GM12875 (cell line): Measurements from ENCODE around the gene STK32C.
A peak's percentile ranks its signal among the peaks of the same experiment; 100 is the strongest.

ENCODE experiments used
- H3K4me3 ChIP-seq: one replicate; pipeline ENCODE4 v1.5.1; 2011; ENCODE audit warnings: low read depth, low read length, control low read depth
- TF ChIP-seq, protein P1 (sequence below): IDR thresholded peaks from 2 replicates; pipeline ENCODE4 v1.5.1; 2011; ENCODE audit warnings: low read depth, mild to moderate bottlenecking, control low read depth, inconsistent platforms, low read length, moderate library complexity, borderline replicate concordance; ENCODE audit not compliant: insufficient read depth

STK32C gene

DNA sequence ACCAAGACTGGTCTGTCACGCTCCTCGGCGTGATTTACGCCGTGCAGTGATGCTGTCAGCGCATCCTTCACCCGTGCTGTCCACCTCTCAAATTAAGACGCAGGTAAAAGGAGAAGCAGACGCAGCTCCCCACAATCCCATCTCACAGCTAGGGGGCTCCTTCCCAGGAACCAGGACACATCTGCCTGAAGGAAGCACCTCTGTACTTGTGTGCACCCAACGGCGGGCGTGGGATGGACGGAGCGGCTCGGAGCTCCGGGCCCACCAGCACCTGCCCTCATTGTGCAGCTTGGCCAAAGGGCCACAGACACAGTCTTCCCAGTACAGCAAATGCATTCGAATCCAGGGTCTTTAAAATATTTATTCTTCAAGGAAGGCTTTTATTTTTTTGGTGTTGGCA lies 55.3 kb downstream of the STK32C start:
- TF ChIP-seq, protein P1, sequence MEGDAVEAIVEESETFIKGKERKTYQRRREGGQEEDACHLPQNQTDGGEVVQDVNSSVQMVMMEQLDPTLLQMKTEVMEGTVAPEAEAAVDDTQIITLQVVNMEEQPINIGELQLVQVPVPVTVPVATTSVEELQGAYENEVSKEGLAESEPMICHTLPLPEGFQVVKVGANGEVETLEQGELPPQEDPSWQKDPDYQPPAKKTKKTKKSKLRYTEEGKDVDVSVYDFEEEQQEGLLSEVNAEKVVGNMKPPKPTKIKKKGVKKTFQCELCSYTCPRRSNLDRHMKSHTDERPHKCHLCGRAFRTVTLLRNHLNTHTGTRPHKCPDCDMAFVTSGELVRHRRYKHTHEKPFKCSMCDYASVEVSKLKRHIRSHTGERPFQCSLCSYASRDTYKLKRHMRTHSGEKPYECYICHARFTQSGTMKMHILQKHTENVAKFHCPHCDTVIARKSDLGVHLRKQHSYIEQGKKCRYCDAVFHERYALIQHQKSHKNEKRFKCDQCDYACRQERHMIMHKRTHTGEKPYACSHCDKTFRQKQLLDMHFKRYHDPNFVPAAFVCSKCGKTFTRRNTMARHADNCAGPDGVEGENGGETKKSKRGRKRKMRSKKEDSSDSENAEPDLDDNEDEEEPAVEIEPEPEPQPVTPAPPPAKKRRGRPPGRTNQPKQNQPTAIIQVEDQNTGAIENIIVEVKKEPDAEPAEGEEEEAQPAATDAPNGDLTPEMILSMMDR = 0 out of 2 replicates have a peak, but pooled peaks have one; percentile 2
- H3K4me3 ChIP-seq = no peak overlapping the region

DNA sequence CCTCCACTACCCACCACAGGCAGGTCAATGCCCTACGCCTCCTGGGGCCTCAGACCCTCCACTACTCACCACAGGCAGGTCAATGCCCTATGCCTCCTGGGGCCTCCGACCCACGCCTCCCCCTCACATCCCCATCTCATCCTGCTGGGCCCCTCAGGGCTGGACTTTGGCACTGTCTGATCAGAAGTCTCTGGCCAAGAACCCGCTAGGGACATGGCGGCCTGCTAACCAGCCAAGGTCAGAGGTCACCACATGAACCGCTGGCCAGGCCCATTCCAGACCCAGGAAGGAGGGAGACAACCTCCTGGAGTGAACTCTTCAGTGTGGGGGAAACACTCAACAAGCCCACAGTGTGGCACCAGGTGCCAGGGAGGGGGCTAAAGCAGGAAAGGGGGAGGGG lies 55.8 kb downstream of the STK32C start:
- H3K4me3 ChIP-seq = no peak overlapping the region
- TF ChIP-seq, protein P1 = no peak

DNA sequence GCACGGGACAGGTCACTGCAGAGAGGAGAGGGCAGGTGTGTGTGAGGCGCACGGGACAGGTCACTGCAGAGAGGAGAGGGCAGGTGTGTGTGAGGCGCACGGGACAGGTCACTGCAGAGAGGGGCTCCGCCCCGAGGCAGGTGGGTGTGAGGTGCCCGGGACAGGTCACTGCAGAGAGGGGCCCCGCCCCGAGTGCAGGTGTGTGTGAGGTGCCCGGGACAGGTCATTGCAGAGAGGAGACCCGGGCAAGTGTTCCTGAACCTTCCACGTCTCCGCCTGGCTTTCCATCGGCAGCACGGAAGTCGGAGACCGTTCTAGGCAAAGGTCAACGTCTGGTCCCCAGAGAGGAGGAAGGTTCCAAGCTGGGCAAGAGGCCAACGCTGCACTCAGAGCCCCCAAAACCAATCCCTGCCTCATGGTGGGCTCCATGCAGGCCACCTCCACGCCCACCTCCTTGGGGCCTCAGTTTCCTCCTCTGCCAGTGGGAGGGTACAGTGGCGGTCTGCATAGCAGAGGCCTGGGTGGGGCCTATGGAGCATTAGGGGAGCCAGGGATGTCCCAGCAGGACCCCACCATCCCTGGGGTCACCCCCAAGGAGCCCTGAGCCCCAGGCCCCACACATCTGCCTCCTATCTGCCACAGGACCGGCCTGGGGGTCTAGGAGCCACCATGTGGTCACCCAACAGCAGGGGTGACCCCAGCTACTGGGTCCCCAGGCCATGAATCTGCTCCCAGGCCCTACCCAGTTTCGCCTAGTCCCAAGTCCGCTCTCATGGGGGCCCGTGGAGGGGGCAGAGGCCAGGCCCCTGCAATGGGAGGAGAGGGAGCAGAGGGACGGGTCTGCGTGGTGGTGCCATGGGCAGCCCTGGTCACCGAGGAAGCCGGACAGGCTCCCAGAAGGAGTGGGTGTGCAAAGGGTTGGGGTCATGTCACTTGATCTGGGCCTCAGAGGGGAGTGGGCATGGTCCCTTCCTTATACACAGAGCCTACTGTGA lies 57.0 kb downstream of the STK32C start:
- no peak overlapping the region for H3K4me3 ChIP-seq
- TF ChIP-seq, protein P1 = no peak

DNA sequence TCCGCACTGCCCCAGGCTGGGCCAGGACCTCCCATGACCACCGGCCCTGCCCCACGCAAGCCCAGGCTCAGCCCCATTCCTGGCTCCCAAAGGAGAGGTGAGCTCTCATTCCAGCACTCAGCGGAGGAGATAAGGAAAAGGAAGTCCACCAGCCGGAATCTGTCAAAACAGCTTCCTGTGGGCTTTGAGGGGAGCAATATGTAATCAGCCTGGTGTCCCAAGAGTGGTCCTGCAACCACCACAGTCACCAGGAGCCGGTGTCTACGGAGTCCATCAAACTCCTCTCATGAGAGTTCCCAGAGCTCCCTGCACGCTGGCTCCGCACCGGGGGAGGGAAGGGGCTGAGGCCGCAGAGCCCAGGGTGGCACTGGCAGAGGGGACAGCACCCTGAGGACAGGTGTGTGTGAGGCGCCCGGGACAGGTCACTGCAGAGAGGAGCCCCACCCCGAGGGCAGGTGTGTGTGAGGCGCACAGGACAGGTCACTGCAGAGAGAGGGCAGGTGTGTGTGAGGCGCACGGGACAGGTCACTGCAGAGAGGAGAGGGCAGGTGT lies 57.9 kb downstream of the STK32C start:
- TF ChIP-seq, protein P1 = no peak

DNA sequence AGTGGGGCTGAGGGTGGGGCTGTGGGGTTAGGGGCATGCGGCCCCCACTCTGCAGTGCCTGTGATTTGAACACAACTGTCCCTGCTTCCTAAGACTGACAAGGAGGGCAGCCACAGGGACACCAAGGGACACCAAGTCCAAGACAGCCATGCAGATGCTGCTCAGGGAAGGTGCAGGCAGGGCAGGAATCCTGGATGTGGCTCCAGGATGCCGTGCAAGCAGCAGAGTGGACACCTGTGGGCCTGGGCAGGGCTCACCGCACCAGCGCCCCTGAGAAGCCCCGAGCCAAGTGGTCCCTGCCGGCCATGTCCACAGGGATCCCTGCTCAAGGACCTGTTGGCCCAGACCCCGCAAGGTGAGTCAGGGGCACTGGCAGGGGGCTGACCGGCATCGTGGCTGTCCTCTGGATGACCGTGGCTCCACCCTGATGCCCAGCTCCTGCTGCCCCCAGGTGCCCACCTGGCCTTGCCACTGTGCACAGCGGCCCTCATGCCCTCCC lies 58.5 kb downstream of the STK32C start:
- no peak overlapping the region for H3K4me3 ChIP-seq
- TF ChIP-seq, protein P1 = no peak

More for the DNA sequence above, 57.9 kb downstream of the STK32C start:
- no peak overlapping the region for H3K4me3 ChIP-seq

DNA sequence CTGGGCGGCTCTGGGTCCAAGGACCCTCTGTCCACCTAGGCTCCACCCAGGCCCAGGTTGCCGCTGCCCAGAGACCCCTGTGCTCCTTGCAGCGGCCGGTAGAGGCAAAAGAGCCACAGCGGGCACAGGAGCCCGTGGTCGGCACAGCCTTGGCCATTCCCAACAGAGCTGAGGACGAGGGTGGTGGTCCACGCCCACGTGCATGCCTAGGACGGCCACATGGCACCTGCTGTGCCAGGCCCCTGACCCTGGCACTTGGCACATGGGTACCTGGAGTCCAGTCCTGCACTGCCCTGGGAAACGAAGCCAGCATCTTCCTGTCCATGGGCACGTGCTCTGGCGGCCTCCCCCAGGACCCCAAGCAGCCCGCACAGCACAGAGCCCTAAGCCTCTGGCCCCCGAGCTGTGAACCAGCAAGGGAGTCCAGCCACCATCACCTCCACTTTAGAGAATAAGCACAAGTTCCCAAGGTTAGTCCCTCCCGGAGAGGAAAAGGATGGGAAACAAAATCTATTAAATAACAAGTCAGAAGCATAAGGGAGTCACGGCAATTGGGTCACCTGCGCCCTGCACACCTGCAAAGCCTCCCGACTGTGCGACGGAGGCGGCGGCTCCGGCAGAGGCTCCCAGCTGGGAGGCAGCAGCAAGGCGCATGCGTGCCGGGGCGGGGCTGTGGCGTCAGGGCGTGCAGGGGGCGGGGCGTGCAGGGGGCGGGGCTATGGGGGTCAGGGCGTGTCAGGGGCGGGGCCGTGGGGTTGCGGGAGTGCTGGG lies 59.1 kb downstream of the STK32C start:
- H3K4me3 ChIP-seq = no peak overlapping the region
- TF ChIP-seq, protein P1 = no peak
